ENCODE results near the gene STAG1.

STAG1 gene

DNA sequence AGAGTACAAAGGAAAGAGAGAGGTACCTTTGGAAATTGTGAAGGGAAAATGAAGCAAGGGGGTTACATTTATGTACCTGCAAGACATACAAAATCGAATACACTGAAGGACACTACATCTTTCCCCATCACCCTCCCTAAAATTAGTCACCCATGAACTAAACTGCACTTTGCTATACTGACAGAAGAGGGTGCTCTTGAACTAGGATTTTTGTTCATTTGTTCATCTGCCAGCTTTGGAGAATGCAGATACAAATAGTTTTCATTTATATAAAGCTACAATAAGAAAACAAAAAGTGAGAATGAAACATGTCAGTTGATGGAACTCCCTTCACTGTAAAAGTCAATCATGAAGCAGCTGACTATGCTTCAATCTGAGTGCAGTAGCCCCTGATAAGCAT, 446.3 kb downstream of the STAG1 start:
- H3K4me1 ChIP-seq (ENCODE audit: insufficient read depth, low read length), result no peaks in the 10 kb centered on the region
- peaks cover 10% of the 10 kb centered on the region for H3K36me3 ChIP-seq (ENCODE audit: insufficient read depth, low read length)
- no peak overlapping the region for H3K4me3 ChIP-seq (ENCODE audit: low read depth in 1 of 2, low read length in 2 of 2)
- no peak overlapping the region for H3K27ac ChIP-seq (ENCODE audit: low read depth, low read length)
- no peaks in the 10 kb centered on the region for H3K27me3 ChIP-seq (ENCODE audit: control insufficient read depth in 1 of 2, insufficient read depth in 2 of 2, low read length in 2 of 2)
- no peaks in the 10 kb centered on the region for H3K9me3 ChIP-seq (ENCODE audit: low read length)
- no peak overlapping the region for H3K9ac ChIP-seq (ENCODE audit: low read length)

DNA sequence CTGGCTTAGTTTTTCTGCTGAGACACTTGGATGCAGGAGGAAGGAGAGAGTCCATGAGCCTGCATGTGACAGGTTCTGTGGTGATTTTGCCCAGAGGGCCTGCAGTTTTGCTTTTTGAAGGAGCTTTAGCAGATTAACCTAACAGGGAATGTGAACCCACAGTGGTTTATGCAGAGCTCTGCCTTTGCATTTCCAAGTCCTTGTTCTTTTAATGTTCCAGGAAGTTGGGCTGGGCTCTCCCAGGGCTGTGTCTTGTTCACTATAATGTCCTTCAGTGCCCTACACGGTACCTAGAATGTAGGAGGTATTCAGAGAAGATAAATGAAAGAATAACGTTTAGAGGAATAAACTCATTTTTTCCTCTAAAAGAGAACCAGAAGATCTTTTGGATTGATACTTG, 451.7 kb downstream of the STAG1 start:
- Histone ChIP-seq H3K27ac (ENCODE audit: low read depth, low read length) (no peak overlapping the region), H3K9me3 (ENCODE audit: low read length) (no peaks in the 10 kb centered on the region), H3K4me3 (ENCODE audit: low read depth in 1 of 2, low read length in 2 of 2) (no peak overlapping the region), H3K4me1 (ENCODE audit: insufficient read depth, low read length) (no peaks in the 10 kb centered on the region), H3K27me3 (ENCODE audit: control insufficient read depth in 1 of 2, insufficient read depth in 2 of 2, low read length in 2 of 2) (no peaks in the 10 kb centered on the region), H3K36me3 (ENCODE audit: insufficient read depth, low read length) (peaks cover 32% of the 10 kb centered on the region), H3K9ac (ENCODE audit: low read length) (no peak overlapping the region)

DNA sequence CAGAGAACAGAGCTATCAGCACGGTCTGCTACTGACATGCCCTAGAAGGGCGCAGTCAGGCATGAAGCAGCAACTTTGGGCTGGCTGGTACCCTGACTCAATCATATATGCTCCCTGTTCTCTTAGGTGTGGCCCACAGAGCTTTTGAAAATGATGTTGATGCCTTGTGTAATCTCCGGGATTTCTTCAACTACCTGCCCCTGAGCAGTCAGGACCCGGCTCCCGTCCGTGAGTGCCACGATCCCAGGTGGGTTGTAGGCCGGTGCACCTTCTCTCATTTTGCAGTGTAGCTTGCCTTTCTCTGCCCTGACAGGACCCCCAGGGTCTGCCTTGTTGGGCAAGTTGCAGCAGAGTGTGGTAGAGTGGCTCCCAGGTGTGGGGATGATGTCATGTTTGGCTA, 454.4 kb downstream of the STAG1 start:
- no peak overlapping the region for H3K4me3 ChIP-seq (ENCODE audit: low read depth in 1 of 2, low read length in 2 of 2)
- H3K4me1 ChIP-seq (ENCODE audit: insufficient read depth, low read length), result no peaks in the 10 kb centered on the region
- no peaks in the 10 kb centered on the region for H3K27me3 ChIP-seq (ENCODE audit: control insufficient read depth in 1 of 2, insufficient read depth in 2 of 2, low read length in 2 of 2)
- H3K27ac ChIP-seq (ENCODE audit: low read depth, low read length), result no peak overlapping the region
- H3K36me3 ChIP-seq (ENCODE audit: insufficient read depth, low read length), result peaks cover 35% of the 10 kb centered on the region
- H3K9ac ChIP-seq (ENCODE audit: low read length), result no peak overlapping the region
- H3K9me3 ChIP-seq (ENCODE audit: low read length), result no peaks in the 10 kb centered on the region

DNA sequence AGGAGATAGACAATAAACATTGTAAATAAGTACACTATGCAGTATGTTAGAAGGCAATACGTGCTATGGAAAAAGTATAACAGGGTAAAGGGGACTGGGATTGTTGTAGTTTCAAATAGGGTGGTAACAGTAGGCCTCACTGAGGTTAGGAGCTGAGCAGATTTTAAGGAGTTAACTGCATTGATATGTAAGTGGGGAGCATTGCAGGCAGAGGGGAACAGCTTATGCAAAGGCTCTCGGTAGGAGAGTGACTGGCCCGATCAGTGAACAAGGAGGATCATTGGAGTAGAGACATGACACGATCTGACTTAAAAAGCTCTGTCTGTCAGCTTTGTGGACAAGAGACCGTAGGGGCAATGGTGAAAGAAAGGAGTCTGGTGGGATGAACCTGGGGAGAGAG, 455.2 kb downstream of the STAG1 start:
- H3K9ac ChIP-seq (ENCODE audit: low read length), result no peak overlapping the region
- H3K36me3 ChIP-seq (ENCODE audit: insufficient read depth, low read length), result peaks cover 35% of the 10 kb centered on the region

DNA sequence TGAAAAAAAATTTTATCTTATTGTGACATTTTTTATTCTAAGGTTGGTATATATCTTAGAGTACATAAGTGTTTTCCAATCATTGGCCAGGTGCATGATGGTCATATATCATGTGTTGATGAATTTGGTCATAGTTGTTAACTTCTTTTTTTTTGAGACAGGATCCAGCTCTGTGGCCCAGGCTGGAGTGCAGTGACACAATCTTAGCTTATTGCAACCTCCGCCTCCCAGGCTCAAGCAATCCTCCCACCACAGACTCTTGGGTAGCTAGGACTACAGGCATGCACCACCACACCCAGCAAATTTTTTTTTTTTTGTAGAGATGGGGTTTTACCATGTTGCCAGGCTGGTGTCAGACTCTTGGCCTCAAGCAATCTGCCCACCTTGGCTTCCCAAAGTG, 458.0 kb downstream of the STAG1 start:
- Histone ChIP-seq H3K36me3 (ENCODE audit: insufficient read depth, low read length) (peaks cover 26% of the 10 kb centered on the region), H3K27me3 (ENCODE audit: control insufficient read depth in 1 of 2, insufficient read depth in 2 of 2, low read length in 2 of 2) (no peaks in the 10 kb centered on the region), H3K9me3 (ENCODE audit: low read length) (no peaks in the 10 kb centered on the region), H3K4me3 (ENCODE audit: low read depth in 1 of 2, low read length in 2 of 2) (no peak overlapping the region), H3K4me1 (ENCODE audit: insufficient read depth, low read length) (no peaks in the 10 kb centered on the region), H3K27ac (ENCODE audit: low read depth, low read length) (no peak overlapping the region), H3K9ac (ENCODE audit: low read length) (no peak overlapping the region)

More for the DNA sequence above, 455.2 kb downstream of the STAG1 start:
- H3K4me1 ChIP-seq (ENCODE audit: insufficient read depth, low read length), result no peaks in the 10 kb centered on the region
- H3K27ac ChIP-seq (ENCODE audit: low read depth, low read length), result no peak overlapping the region
- H3K4me3 ChIP-seq (ENCODE audit: low read depth in 1 of 2, low read length in 2 of 2), result no peak overlapping the region
- no peaks in the 10 kb centered on the region for H3K9me3 ChIP-seq (ENCODE audit: low read length)
- H3K27me3 ChIP-seq (ENCODE audit: control insufficient read depth in 1 of 2, insufficient read depth in 2 of 2, low read length in 2 of 2), result no peaks in the 10 kb centered on the region

DNA sequence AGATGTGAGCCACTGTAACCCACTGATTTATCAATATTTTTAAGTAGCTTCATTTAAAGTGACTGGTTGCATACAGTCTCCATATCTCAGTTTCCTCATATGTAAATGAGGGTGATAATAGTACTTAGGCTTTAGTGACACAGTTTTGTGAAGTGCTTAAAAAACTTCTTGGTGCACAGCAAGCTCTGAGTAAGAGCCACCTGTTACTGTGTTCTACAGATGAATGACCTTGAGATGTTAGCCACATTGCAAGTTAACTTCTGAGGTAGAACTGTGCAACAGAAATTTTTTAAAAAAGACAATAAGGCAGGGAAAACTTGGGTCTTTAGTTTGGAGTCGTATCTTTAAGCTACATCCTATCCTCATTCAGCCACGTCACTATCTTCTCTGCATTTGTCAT, 458.9 kb downstream of the STAG1 start:
- Histone ChIP-seq H3K27me3 (ENCODE audit: control insufficient read depth in 1 of 2, insufficient read depth in 2 of 2, low read length in 2 of 2) (no peaks in the 10 kb centered on the region), H3K36me3 (ENCODE audit: insufficient read depth, low read length) (peaks cover 18% of the 10 kb centered on the region), H3K4me3 (ENCODE audit: low read depth in 1 of 2, low read length in 2 of 2) (no peak overlapping the region), H3K9me3 (ENCODE audit: low read length) (no peaks in the 10 kb centered on the region), H3K27ac (ENCODE audit: low read depth, low read length) (no peak overlapping the region), H3K9ac (ENCODE audit: low read length) (no peak overlapping the region), H3K4me1 (ENCODE audit: insufficient read depth, low read length) (no peaks in the 10 kb centered on the region)

DNA sequence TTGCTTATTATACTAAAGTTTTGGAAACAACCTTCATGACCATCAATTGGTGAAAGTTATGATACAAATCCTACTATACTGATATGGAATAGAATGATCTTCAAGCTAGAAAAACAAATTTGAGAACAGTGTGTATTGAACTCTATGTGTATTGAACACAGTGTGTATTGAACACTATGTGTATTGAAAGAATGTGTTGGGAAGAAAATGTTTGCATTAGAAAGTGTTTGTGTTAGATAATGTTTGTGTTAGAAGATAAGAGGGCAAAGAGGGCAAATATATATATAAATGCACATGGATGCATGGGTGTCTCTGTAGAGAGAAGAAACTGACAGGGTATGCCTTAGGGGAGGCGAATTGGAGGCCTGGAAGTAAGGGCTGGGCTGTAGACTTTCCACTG, 459.7 kb downstream of the STAG1 start:
- Histone ChIP-seq H3K27ac (ENCODE audit: low read depth, low read length) (no peak overlapping the region), H3K9me3 (ENCODE audit: low read length) (no peaks in the 10 kb centered on the region), H3K4me3 (ENCODE audit: low read depth in 1 of 2, low read length in 2 of 2) (no peak overlapping the region), H3K4me1 (ENCODE audit: insufficient read depth, low read length) (no peaks in the 10 kb centered on the region), H3K36me3 (ENCODE audit: insufficient read depth, low read length) (peaks cover 14% of the 10 kb centered on the region), H3K9ac (ENCODE audit: low read length) (no peak overlapping the region), H3K27me3 (ENCODE audit: control insufficient read depth in 1 of 2, insufficient read depth in 2 of 2, low read length in 2 of 2) (no peaks in the 10 kb centered on the region)

DNA sequence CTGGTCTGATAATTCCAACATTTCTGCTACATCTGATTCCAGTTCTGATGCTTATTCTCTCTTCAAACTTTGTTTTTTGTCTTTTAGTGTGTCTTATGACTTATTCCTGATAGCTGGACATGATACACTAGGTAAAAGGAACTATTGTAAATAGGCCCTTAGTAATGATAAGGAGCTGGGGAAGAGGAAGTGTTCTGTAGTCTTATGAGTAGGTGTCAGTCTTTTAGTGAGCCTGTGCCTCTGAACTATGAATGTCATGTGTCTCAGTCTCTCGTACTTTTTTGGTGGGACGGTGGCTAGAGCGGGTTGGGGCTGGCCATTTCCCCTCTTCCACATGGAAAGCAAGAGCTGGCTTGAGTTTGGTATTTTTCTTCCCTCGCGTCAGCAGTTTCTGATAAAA, 460.9 kb downstream of the STAG1 start:
- no peak overlapping the region for H3K4me3 ChIP-seq (ENCODE audit: low read depth in 1 of 2, low read length in 2 of 2)
- H3K9ac ChIP-seq (ENCODE audit: low read length), result no peak overlapping the region
- peaks cover 14% of the 10 kb centered on the region for H3K36me3 ChIP-seq (ENCODE audit: insufficient read depth, low read length)
- no peak overlapping the region for H3K27ac ChIP-seq (ENCODE audit: low read depth, low read length)
- H3K27me3 ChIP-seq (ENCODE audit: control insufficient read depth in 1 of 2, insufficient read depth in 2 of 2, low read length in 2 of 2), result no peaks in the 10 kb centered on the region
- no peaks in the 10 kb centered on the region for H3K9me3 ChIP-seq (ENCODE audit: low read length)
- H3K4me1 ChIP-seq (ENCODE audit: insufficient read depth, low read length), result no peaks in the 10 kb centered on the region

All from muscle layer of colon (tissue), 2 donors.